ENCODE results near the gene DAZ3.
"Not testable (repeated sequence)": the region's sequence is repeated elsewhere in the genome, so short reads cannot be mapped to it uniquely, and the experiment has no call there.

The DAZ3 gene, protein sequence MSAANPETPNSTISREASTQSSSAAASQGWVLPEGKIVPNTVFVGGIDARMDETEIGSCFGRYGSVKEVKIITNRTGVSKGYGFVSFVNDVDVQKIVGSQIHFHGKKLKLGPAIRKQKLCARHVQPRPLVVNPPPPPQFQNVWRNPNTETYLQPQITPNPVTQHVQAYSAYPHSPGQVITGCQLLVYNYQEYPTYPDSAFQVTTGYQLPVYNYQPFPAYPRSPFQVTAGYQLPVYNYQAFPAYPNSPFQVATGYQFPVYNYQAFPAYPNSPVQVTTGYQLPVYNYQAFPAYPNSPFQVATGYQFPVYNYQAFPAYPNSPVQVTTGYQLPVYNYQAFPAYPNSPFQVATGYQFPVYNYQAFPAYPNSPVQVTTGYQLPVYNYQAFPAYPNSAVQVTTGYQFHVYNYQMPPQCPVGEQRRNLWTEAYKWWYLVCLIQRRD

DNA sequence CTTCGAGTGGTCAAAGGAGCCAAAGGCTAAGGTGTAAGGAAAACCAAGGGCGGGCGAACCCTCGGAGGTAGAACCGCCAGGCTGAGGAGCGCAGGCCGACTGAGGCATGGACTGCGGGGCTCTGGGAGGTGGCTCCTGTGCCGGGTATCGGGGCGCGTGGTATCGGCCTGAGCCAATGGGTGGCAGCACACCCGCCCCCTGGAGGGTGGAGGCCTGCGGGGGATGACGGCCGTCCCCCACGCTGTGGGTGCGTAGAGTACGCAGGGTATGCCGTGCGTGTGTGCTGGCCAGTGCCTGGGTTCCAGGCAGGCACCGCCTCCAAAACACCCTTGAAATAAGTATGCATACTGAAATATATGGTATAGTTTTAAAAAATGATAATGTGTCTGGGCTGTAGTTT, at the start of gene DAZ3:
Gene DAZ3 (minus strand): TSS at position 101 of the 400 bp plus-strand sequence. CDS start 208 bp downstream, outside the sequence.
- not testable (repeated sequence) for H3K36me3 ChIP-seq; H3K9ac ChIP-seq; H4K20me1 ChIP-seq; H3K9me3 ChIP-seq (replicated peaks in 1 of 11); H3K4me3 ChIP-seq; H3K27me3 ChIP-seq; H3K27ac ChIP-seq; H3K4me2 ChIP-seq; H3K4me1 ChIP-seq

DNA sequence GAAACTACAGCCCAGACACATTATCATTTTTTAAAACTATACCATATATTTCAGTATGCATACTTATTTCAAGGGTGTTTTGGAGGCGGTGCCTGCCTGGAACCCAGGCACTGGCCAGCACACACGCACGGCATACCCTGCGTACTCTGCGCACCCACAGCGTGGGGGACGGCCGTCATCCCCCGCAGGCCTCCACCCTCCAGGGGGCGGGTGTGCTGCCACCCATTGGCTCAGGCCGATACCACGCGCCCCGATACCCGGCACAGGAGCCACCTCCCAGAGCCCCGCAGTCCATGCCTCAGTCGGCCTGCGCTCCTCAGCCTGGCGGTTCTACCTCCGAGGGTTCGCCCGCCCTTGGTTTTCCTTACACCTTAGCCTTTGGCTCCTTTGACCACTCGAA, 20.4 kb upstream of the DAZ3 start, which contains the start of gene DAZ4:
Gene DAZ4 (plus strand): TSS at position 301 of the 400 bp plus-strand sequence. CDS start 208 bp downstream, outside the sequence.
- not testable (repeated sequence) for H3K4me1 ChIP-seq; H3K9me3 ChIP-seq (replicated peaks in 1 of 11); H3K4me3 ChIP-seq

DNA sequence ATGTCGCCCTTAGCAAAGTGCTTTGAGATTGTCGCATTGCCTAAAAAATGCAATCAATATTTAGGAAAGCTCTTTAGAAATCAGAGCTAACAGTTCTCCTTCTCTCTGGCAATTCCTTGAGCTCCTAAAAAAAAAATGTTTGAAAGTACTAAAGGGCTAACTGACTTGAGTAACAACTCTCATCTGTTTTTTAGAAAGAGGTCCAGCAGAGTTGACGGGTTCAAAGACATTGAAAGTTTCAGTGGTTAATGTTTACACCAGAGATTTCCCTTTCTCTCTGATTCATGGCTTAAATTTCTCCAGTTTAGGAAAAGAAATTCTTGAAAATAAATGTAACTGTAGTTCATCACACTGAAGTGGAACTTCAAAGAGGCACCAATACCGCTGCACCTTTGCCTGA, 11.9 kb upstream of the DAZ3 start:
- not testable (repeated sequence) for H3K4me3 ChIP-seq; H3K4me1 ChIP-seq; H3K4me2 ChIP-seq; H3K27me3 ChIP-seq; H4K20me1 ChIP-seq; H3K27ac ChIP-seq; H3K36me3 ChIP-seq; H3K9ac ChIP-seq; H3K9me3 ChIP-seq (replicated peaks in 1 of 11)

More for the DNA sequence above, 20.4 kb upstream of the DAZ3 start, which contains the start of gene DAZ4:
- H4K20me1 ChIP-seq, H3K27ac ChIP-seq, H3K9ac ChIP-seq, H3K27me3 ChIP-seq, H3K36me3 ChIP-seq, H3K4me2 ChIP-seq: not testable (repeated sequence)

DNA sequence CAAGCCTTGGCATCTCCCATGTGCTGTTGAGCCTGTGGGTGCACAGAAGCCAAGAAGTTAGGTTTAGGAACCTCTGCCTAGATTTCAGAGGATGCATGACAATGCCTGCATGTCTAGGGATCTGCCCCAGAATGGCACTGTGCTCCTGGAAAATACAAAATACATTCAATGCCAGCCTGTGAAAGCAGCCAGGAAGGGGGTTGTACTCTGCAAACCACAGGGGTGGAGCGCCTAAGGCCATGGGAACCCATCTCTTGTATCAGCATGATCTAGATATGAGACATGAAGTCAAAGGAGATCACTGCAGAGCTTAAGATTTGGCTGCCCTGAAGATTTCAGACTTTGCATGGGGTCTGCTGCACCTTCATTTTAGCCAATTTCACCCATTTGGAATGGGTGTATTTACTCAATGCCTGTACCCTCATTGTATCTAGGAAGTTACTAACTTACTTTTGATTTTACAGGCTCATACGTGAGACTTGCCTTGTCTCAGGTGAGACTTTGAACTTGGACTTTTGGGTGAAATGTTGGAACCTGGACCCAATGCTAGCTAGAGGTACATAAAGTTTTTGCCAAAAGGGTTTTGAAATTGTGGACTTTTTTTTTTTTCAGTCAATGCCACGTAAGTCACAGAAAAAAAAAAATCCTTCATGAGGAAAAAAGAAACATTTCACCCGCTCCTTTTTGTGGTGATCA, 11.1 kb upstream of the DAZ3 start:
- H3K4me3 ChIP-seq; H3K9ac ChIP-seq; H3K36me3 ChIP-seq; H3K4me1 ChIP-seq; H4K20me1 ChIP-seq; H3K27me3 ChIP-seq; H3K27ac ChIP-seq; H3K9me3 ChIP-seq (replicated peaks in 1 of 11); H3K4me2 ChIP-seq: not testable (repeated sequence)

DNA sequence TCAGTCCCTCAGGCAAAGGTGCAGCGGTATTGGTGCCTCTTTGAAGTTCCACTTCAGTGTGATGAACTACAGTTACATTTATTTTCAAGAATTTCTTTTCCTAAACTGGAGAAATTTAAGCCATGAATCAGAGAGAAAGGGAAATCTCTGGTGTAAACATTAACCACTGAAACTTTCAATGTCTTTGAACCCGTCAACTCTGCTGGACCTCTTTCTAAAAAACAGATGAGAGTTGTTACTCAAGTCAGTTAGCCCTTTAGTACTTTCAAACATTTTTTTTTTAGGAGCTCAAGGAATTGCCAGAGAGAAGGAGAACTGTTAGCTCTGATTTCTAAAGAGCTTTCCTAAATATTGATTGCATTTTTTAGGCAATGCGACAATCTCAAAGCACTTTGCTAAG, 8.6 kb upstream of the DAZ3 start:
- not testable (repeated sequence) for H3K4me2 ChIP-seq; H3K9ac ChIP-seq; H3K4me1 ChIP-seq; H3K36me3 ChIP-seq; H3K27me3 ChIP-seq; H3K9me3 ChIP-seq (replicated peaks in 1 of 11); H3K27ac ChIP-seq; H3K4me3 ChIP-seq; H4K20me1 ChIP-seq

Data from BLaER1 treated with 17β-estradiol and CSF1 and Interleukin-3, amounts not matched to agents 10 nM and 100 nM (cell line).